ENCODE measurements around the gene DNAJA3.

- no peak for TF ChIP-seq SNAI2 (CRISPR knock-in tag; IDR thresholded peaks at IDR 0.05)
- TF ChIP-seq RARB (CRISPR knock-in tag; IDR thresholded peaks at IDR 0.05): no peak
- no peak for TF ChIP-seq TOX (CRISPR knock-in tag; IDR thresholded peaks at IDR 0.05; ENCODE audit: borderline replicate concordance)
- no peak for TF ChIP-seq ARNTL (CRISPR knock-in tag; IDR thresholded peaks at IDR 0.05; ENCODE audit: borderline replicate concordance, low read depth)
- TF ChIP-seq ISL1 (CRISPR knock-in tag; IDR thresholded peaks at IDR 0.05): no peak
- no peak for TF ChIP-seq ZNF8 (CRISPR knock-in tag; IDR thresholded peaks at IDR 0.05)
- no peak for TF ChIP-seq ZFP3 (CRISPR knock-in tag; IDR thresholded peaks at IDR 0.05)
Observed at GRCh38 chr16:4381072-4381934, 44.4 kb upstream of the DNAJA3 start.
